H54 (cell line): ENCODE measurements around the gene COL23A1.
"Not testable (repeated sequence)": the region's sequence is repeated elsewhere in the genome, so short reads cannot be mapped to it uniquely, and the experiment has no call there.

Source experiments
- DNase-seq: peaks from one replicate; pipeline ENCODE4 v3.0.0; 2011; ENCODE audit warnings: low spot score, mixed read lengths; ENCODE audit not compliant: insufficient read length
- FAIRE-seq: peaks from 3 replicates; lab custom pipeline; 2011; peaks lifted over from hg19 to GRCh38; lab: Jason Lieb, UNC
- POLR2A ChIP-seq: IDR thresholded peaks from 2 replicates; pipeline ENCODE4 v1.6.1; 2011; ENCODE audit warnings: low read depth, mild to moderate bottlenecking, low read length

COL23A1 gene

DNA sequence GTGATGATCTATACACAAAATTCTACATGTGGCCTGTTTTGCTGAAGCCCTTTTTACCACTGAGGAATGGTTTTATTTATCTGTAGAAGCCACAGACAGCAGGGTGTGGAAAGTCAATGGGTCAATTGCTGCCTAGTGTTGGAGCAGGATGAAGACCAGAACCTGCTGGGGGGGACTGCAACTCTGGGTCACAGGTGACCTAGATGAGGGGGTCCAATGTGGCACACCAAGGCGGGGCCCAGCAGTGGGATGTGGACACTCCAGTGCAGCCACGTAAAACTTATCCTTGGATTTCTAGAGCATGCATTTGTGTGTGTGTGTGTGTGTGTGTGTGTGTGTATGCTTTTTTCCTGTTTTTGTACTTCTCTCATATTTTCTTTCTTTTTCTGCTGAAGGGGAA is 210.1 kb downstream of the COL23A1 start:
- DNase-seq (no peak), FAIRE-seq (no peak)
- no peak for TF ChIP-seq POLR2A

DNA sequence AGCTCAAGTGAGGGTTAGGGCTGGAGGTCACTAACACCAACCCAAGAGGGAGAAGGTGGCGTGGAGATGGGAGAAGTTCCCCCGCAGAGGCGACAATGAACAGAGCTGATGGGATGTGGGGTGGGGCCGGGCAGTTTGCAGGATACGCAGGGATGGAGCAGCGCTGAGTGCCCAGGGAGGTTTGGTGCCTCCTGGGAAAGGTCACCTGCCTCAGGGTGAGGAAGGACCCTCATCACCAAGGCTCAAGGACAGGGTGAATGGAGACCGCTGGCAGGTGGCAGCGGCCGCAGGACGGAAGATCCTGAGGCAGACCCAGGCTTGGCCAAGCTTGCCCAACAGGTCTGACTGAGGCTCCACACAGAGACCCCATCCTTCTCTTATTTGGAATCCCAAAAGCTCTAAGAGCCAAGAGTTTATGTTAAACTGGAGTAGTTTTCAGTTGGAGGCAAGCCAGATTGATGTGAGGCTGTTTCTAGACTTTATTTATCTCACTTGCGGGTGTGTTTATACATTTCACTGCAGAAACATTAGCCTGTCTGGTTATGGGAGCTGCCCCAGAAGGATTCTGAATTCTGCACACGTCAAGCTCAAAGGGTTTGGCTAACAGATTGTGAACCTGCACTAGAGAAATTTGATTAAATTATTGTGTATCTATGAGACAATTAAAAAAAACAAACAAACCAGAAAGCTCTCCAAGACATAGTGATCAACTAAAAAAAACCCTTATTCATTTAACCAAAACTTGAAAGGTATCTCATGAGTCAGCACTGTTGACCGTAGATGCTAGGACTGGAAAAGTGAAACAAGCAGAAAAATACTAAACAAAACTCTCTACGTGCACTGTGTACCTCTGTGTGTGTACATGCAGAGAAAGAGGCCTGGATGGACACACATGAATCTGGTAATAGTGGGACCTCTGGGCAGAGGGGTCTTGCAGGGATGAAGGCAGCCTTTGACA is 211.4 kb downstream of the COL23A1 start:
- FAIRE-seq = no peak
- no peak for TF ChIP-seq POLR2A
- no peak for DNase-seq

DNA sequence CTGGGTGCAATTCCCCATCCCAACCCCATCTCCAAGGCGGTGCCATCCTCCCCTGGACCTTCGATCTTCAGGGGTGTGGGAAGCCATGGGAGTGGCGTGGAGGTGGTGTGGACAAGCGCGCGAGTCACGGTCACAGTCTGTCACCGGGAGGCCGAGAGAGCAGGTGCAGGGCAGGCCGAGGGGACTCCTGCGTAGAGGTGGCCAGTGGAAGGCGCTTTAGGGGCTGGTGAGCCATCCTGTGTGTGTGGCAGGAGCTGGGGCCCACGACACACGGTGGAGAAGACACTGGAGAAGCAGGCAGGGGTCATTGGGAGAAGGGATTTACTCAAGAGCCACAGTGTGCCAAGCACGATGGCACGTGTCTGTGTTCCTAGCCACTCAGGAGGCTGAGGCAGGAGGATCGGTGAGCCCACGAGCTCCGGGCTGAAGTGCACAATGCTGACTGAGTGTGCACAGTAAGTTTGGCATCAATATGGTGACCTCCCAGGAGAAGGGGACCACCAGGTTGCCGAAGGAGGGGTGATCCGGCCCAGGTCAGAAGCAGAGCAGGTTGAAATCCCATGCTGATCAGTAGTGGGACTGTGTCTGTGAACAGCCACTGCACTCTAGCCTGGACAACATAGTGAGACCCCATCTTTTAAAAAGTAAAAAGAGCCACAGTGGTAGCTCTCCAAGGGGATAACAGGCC is 212.5 kb downstream of the COL23A1 start:
- DNase-seq (no peak), FAIRE-seq (no peak)
- TF ChIP-seq POLR2A = no peak

DNA sequence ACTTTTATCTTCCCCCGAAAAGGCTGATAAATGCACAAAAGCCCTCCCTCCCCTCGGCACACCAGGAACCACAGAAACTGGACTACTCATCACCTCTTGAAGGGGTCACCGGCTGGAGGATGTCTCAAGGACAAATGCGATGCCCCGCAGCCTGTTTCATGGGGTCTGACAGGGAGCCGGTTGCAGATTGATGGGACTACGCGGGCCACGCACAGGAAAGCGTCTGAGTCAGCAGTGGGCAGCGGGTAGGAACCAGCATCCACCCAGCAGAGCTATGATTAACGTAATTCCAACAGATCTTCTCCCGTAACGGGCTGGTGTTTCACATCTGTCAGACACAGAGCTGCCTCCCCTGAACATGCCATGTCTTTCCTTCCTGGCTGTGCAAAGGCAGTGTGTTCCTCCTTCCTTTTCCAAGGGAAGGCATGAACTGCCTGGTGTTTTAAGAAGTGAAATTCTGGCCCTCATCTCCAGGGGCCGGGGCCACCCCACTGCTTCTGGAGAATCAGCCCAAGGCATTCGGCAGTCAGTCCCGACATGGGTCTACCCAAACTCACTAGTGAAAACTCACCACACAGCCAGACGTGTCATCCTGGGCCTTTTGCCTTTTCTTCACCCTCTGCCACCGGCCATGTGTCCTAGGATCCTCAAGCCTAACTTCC is 213.1 kb downstream of the COL23A1 start:
- no peak for TF ChIP-seq POLR2A
- DNase-seq = no peak
- no peak for FAIRE-seq

DNA sequence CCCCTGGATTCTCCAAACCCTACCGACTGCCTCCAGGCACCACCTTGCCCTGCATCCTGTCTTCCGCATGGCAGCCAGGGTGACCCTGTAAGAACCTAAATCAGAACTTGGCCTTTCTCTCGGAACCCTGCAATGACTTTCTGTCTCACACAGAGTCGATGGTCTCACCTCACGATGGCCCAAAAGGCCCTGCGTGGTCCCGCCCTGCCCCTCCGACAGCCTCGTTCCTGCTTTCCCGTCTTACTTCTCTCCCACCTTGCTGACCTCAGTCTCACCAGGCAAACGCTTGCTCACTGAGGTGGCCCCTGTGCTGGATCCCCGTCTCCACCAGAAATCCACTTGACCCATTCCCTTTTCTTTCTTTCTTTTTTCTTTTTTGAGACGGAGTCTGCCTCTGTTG is 214.8 kb downstream of the COL23A1 start:
- no peak for TF ChIP-seq POLR2A
- FAIRE-seq (no peak), DNase-seq (no peak)

DNA sequence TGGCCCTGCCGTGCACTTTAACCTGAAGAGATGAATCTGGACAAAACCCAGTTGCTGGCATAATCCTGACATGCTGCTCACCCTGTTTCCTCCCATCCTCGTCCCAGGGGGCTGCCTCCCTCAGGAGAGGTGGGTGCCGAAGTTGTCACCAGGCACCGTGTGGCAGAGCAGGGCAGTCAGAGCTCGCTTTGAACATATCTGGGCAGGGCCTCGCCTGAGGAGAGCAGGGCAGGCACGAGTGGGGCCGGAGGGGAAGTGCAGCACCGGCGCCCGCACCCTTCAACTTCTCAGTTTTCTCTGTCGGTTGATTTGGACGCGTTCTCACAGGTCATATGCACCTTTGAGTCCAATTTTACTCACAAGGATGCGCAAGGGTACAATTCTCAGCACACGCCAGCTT is 216.5 kb downstream of the COL23A1 start:
- TF ChIP-seq POLR2A = no peak
- FAIRE-seq = no peak

DNA sequence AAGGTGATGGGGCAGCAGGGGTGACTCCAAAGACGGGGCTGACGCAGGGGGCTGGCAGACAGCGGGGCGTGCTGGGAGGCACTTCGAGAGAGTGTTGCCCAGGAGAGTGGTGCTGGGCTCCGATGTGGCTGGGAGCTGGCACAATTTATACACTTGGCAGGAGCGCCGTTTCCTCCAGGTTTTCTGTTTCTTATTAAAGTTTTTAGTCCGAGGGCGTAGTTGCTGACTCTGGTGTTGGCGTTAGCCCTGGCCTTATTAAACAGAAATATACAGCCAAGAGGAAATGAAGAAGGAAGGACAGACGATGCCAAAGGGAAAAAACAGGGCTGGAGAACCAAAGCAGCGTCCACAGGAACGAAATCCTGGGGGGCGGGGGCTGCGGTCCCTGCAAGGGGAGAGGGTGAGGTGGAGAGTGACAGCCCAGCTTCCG is 218.0 kb downstream of the COL23A1 start:
- FAIRE-seq = no peak
- no peak for DNase-seq
- TF ChIP-seq POLR2A = no peak

More for the DNA sequence above, 216.5 kb downstream of the COL23A1 start:
- no peak for DNase-seq

DNA sequence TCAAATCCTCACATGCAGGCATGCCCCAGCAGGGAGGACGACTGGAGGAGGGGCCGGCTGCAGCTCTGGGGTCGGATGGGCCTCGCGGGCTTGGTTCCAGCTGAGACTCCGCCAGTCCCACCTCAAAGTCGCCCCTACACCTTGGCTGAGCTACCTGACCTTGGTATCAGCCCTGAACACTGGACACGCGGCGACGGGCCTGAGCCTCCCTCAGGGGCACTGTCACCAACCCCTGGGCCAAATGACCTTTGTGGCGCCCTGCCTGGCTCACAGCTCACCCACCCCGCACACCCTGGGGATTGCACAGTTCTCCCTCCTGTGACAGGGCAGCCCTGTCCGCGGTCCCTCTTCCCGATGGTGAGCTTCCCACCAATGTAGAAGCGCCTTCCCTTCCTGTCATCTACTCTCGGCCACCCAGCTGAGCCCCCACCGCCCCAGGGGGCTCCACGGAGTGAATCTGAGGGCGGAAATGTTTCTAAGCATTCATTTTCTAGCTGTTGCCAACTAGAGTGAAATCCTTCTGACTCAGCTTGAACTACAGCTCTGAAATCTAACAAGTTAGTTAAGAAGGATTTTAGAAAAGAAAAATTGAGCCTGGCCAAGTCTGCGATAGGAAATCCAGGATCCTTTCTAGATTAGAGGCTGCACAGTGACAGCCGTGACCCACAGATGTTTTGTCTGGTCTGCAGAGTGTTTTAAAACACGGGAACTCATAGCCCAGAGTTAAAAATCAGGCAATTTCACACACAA is 218.7 kb downstream of the COL23A1 start:
- DNase-seq (no peak), FAIRE-seq (no peak)
- no peak for TF ChIP-seq POLR2A

DNA sequence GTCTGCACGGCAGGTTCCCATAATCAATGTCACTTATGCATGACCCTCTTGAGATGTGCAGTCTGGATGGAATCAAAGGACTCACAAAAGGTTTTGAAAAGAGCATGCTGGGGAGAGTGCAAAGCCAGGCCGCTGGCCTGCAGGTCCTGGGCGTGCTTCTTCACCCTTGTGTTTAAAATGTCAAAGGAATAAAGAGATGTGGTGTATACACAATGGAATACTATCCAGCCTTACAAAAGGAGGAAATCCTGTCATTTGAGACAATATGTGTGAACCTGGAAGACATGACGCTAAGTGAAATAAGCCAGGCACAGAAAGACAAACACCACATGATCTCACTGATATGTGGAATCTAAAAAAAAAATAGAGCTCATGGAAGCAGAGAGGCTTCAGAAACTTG is 220.1 kb downstream of the COL23A1 start:
- TF ChIP-seq POLR2A = no peak
- FAIRE-seq = no peak
- no peak for DNase-seq

DNA sequence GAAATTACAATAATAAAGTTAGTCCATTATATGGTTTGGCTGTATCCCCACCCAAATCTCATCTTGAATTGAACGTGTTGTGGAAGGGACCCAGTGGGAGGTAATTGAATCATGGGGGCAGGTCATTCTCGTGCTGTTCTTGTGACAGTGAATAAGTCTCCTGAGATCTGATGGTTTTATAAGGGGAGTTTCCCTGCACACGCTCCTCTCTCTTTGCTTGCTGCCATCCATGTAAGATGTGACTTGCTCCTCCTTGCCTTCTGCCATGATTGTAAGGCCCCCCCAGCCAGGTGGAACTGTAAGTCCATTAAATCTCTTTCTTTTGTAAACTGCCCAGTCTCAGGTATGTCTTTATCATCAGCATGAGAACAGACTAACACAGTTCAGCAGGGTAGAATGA is 220.7 kb downstream of the COL23A1 start:
- DNase-seq, FAIRE-seq: not testable (repeated sequence)

DNA sequence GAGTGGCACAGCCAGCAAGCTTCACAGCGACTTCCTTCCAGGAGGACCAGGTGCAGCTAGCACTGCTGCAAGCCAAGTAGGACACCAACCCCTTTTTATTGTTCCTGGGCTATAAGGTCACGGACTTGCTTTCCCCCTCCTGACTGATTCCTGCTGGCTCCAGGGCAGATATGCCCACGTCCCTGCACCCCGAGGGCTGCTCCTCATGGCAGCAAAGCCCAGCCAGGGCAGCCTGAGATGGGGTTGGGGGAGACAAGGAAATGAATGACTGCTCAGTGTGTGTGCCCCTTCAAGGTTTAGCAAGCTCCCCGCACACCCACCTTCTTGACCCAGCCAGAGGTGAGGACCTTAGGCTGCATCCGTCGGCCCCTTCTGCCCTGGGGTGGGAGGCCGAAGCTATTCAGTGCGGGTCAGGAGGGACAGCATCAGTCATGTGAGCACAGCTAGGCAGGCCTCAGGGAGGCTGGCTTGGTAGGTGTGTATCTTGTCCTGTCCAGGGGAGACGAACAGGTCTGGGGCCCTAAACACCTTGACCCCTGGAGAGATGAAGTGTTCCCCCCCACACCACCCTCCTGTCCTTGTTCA is 221.4 kb downstream of the COL23A1 start:
- no peak for FAIRE-seq

DNA sequence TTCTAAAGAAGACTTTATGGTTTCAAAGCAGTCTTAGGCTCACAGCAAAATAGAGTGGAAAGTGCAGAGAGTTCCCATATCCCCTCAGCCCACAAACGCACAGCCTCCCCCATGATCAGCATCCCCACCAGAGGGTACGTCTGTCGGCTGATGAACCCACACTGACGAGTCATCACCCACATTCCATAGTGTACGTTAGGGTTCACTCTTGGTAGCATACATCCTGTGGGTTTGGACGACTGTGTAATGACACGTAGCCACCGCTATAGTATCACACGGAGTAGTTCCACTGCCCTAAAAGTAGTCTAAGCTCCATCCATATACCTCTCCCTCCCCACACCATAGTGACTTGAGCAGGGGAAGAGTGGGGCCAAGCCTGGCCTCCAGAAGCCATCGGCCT is 221.9 kb downstream of the COL23A1 start:
- FAIRE-seq (no peak), DNase-seq (no peak)
- no peak for TF ChIP-seq POLR2A

More for the DNA sequence above, 221.4 kb downstream of the COL23A1 start:
- no peak for TF ChIP-seq POLR2A
- DNase-seq = no peak

DNA sequence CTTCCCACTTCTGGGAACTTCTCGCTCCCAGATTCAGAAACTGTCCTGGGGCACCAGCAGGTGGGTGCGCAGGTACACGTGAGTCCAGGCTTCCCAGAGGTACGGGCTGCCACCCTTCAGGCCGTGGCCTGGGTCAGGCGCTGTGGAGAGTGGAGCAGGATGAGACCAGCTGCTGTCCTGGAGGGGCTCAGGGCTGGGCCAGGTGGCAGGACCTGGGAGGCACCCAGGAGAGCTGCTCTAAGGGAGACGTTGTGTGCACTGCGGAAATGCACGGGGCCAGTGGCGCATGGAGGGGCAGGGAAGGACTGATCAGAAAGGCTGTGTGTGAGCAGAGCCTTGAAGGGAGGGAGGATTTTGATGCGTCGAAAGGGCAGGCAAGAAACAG is 222.5 kb downstream of the COL23A1 start:
- no peak for DNase-seq
- TF ChIP-seq POLR2A = no peak
- no peak for FAIRE-seq
